ENCODE data around the gene CTSW.

CTSW gene

DNA sequence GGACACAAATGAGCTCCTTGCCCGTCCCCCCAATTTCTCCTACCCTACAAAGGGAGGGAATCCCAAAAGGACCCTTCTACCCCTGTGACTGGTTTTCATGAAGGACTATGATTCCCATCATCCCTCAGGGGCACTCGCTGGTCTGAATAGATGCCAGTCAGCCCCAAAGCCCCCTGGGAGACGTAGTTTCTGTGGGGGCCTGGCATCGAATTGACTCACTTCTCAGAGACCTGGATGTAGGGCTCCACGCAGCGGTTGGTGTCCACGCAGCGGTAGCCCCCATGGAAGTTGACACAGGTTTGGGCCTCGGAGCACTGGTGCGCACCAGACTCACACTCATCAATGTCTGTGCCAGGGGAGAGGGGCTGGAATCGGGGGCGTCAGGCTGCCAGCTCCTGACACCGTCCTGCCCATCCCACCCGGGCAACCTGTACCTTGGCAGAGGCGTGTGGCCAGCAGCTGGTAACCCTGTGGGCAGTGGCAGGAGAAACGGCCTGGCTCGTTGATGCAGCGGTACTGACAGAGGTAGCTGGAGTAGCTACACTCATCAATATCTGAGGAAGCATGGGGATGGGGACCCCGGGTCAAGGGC lies 11.5 kb upstream of the CTSW start:
- DNase-seq, result no peak

GRCh38 chr11:65868907-65869306 lies 10.7 kb upstream of the CTSW start:
- no peak for DNase-seq

DNA sequence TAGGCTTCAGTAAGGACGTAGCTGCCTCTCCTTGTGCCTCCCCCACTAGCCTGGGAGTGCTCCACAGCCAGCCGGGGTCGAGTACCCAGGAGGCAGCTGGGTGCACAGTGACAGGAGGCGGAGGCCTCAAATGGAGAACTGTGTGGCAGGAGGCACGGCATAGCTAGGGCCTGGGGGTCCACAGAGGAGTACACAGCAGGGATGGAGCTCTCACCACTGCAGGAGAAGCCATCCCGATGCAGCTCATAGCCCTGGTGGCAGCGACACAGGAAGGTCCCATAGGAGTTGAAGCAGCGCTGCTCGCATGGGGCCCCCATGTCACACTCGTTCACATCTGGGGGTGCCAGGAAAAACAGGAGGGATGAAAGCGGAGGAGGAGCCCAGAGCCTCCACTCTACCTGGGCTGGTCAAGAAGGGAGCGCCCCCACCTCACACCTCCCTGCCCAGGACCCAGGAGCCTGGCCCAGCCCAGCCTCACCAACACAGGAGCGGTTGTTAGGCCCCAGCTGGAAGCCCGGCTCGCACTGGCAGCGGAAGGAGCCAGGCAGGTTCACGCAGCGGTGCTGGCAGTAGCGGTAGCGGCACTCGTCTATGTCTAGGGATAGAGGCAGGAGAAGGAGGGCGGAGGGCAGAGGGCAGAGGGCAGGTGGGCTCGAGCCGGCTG lies 9.9 kb upstream of the CTSW start:
- no peak for DNase-seq

- DNase-seq, result no peak
Measured at GRCh38 chr11:65870307-65870658, 9.4 kb upstream of the CTSW start.

DNA sequence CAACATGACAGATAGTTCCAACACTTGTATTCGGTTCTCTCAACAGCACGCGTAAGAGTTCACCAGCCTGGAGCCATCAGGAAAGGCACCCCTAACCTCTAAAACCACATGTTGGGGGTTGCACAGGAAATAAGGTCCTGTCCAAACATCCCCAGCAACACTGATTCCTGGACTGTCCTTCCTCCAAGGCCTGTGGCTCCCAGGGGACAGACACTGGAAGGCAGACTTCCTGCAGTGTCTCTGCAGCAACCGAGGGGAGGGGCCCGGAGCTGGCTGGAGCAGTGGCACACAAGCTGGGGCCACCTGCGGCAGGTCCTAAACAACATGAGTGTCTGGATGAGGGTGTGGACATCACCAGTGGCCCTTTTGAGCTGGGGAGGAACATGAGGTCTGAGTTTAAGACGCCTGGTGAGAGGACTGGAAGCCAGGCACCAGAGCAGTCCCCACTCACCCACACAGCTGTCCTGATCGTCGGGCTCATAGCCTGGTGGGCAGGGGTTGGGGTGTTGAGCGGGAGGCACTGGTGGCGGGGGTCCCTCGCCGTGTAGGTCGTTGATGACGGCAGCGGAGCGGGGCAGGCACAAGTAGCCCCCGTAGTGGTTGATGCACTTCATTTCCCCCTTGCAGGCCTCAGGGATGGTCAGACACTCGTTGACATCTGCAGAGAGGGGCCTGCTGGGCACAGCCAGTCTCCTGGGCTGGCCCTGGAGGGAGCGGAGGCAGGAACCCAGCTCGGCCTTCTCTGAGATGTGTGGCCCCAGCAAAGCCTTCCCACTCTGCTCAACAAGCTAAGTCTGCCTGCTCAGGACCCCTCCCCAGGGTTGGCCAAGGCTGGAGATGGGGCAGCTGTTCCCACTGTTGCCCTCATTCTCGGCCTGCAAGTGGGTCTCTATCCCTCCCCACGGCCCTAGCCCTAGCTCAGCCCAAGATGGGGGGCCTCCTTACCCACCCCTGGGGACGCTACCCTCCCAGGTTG lies 8.6 kb upstream of the CTSW start:
- peak; percentile 66 for DNase-seq

GRCh38 chr11:65871811-65872548 lies 7.7 kb upstream of the CTSW start:
- no peak for DNase-seq

DNA sequence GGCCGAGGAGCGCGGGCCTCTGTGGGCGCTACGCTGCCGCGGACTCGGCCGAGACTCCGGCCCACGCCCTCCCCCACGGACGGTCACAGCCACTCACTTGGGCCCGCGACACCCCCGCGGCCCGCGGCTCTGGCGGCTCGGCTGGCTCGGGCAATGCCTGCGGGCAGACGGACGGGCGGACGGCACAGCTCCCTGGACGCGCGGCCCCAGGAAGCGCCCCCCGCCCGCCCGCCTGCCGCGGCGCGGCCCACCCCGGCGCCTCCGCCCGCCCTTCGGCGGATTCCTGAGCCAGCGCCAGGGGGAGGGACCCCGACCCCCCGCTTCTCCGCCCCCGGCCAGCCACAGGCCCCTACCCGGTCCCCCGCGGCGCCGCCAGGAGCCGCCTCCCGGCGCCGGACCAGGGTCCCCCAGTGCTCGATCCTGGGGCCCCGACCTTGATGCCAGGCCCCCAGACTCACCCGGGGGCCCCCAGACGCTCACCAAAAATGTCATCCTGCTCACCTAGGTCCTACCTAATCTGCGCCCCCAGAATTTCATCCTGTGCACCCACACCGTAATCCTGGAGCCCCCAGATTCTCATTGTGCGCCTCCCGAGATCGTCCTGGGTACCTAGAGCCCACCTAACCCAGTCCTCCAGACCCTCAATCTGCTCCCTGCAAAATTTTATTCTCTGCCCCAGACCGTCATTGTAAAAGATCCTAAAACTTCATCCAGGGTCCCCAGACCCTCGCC lies 6.9 kb upstream of the CTSW start, which contains the start of gene EFEMP2:
TSS of gene EFEMP2 (minus strand) at position 215 of the 732 bp plus-strand sequence. CDS start 446 bp downstream, outside the sequence.
- no peak for DNase-seq

- peak; percentile 86 for DNase-seq
Measured at GRCh38 chr11:65873318-65874156, 6.1 kb upstream of the CTSW start.

GRCh38 chr11:65880027-65880426 lies 390 bp downstream of the CTSW start:
- DNase-seq, result no peak

GRCh38 chr11:65880844-65881421 lies 1.3 kb downstream of the CTSW start:
- DNase-seq, result no peak

DNA sequence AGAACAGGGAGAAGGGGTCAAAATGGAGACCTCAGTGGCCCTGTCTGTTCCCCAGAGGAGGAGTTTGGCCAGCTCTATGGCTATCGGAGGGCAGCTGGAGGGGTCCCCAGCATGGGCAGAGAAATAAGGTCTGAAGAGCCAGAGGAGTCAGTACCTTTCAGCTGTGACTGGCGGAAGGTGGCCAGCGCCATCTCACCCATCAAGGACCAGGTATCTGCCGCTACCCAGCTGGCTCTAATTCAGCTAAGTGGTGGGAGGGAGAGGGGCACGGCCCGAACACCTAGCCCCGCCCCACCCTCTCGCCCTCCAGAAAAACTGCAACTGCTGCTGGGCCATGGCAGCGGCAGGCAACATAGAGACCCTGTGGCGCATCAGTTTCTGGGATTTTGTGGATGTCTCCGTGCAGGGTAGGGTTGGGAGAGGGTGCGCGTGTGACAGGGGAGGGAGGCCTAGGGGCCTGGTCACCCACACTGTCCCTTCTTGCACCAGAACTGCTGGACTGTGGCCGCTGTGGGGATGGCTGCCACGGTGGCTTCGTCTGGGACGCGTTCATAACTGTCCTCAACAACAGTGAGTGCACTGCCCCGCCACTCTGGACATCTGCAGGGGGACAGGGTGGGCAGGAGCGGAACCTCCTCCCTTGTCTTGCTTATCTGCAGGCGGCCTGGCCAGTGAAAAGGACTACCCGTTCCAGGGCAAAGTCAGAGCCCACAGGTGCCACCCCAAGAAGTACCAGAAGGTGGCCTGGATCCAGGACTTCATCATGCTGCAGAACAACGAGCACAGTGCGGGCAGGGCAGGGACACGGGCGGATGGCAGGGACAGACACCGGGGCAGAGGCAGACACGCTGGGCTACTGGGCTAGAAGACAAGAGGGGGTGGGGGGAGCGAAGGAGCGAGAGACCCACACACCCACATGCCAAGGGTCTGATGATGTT lies 2.8 kb downstream of the CTSW start:
- DNase-seq, result no peak

- DNase-seq, result no peak
Measured at GRCh38 chr11:65883058-65883761, 3.6 kb downstream of the CTSW start.

GRCh38 chr11:65883786-65884715 lies 4.4 kb downstream of the CTSW start:
- DNase-seq, result no peak

- DNase-seq, result peak; percentile 41
Measured at GRCh38 chr11:65884716-65885092, 5.1 kb downstream of the CTSW start.

- no peak for DNase-seq
Measured at GRCh38 chr11:65885231-65885630, 5.6 kb downstream of the CTSW start.

DNA sequence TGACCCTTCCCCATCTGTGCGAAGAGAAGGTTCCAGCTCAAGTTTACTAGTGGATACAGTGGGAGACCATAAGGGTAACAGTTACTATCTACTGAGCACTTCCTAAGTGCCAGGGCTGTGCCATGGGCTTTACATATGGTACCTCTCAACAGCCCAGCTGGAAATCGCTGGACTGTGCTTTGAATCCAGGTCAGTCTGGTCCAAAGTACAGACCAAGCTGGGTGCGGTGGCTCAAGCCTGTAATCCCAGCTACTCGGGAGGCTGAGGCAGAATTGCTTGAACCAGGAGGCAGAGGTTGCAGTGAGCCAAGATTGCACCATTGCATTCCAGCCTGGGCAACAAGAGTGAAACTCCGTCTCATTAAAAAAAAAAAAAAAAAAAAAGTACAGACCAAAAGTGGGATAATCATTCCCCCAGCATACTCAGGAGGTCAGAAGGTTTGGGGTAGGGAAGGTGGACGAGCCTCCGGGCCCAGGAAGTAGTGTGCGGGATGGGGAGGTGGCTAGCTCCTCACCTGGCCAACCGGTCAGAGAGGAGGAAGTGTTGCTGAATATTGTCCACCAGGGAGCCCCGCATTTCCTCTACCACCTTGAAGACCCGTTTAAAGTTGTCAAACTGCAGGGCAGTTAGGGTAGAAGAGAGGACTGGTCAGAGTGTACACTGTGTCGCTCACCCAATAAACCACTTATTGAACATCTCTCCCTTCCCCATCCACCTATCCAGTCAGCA lies 6.3 kb downstream of the CTSW start:
- no peak for DNase-seq
